ENCODE results near the gene POTEG. TPM values are rescaled to one million over a fixed set of nuclear protein-coding genes. Genes with fewer than 3 reads are reported as not detected.
"Not testable (repeated sequence)": the region's sequence is repeated elsewhere in the genome, so short reads cannot be mapped to it uniquely, and the experiment has no call there.

Gene POTEG
- total RNA-seq, 4 donors from 2014 or later, result not detected

DNA sequence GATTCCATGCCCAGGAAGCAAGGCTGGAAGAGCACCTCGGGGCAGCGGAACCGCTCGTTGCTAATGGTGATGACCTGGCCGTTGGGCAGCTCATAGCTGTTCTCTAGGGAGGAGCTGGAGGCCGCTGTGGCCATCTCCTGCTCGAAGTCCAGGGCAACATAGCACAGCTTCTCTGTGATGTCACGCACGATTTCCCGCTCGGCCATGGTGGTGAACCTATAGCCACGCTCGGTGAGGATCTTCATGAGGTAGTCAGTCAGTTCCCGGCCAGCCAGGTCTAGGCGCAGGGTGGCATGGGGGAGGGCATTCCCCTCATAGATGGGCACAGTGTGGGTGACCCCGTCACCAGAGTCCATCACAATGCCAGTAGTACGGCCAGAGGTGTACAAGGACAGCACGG, 32.0 kb downstream of the POTEG start:
- H3K36me3 ChIP-seq; H3K4me1 ChIP-seq; DNase-seq (ENCODE audit: extremely low spot score); H3K27ac ChIP-seq (replicated peaks in 1 of 4); H3K4me3 ChIP-seq; H3K9me3 ChIP-seq; intact Hi-C loops (cut with DNase I); H3K27me3 ChIP-seq: not testable (repeated sequence)
- no CpG with 5 or more reads among the region's 18 CpGs for WGBS

DNA sequence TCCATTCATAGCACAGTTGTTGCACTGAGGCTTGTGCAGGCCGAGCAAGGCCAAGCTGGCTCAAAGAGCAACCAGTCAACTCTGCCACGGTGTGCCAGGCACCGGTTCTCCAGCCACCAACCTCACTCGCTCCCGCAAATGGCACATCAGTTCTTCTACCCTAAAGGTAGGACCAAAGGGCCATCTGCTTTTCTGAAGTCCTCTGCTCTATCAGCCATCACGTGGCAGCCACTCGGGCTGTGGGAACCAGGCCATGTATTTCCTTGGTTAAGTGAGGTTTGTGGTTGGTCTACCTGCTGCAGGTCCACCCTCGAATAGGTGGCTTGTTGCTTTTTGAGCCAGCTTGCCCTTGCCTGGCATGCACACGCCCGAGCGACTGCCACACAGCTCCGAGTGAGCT, 39.4 kb downstream of the POTEG start:
- H3K27me3 ChIP-seq; DNase-seq (ENCODE audit: extremely low spot score); H3K4me3 ChIP-seq; H3K36me3 ChIP-seq; intact Hi-C loops (cut with DNase I); H3K27ac ChIP-seq (replicated peaks in 1 of 4); H3K4me1 ChIP-seq; H3K9me3 ChIP-seq: not testable (repeated sequence)
- no CpG with 5 or more reads among the region's 12 CpGs for WGBS

DNA sequence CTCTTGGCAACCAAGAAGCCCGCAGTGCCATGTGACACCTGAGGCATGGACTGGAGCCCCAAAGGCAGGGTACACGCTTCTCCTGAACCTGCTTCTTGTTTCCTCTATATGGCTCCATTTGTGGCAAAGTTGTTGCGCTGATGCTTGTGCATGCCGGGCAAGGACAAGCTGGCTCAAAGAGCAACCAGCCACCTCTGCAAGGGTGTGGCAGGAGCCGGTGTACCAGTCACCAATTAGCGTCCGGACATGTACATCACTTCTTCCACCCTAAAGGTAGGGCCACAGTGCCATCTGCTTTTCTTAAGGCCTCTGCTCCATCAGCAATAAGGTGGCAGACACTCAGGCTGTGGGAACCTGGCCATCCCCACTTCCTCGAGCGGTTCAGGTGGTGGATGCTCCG, 43.9 kb downstream of the POTEG start:
- H3K27me3 ChIP-seq, result not testable (repeated sequence)
- DNase-seq (ENCODE audit: extremely low spot score), result peak; percentile 90

DNA sequence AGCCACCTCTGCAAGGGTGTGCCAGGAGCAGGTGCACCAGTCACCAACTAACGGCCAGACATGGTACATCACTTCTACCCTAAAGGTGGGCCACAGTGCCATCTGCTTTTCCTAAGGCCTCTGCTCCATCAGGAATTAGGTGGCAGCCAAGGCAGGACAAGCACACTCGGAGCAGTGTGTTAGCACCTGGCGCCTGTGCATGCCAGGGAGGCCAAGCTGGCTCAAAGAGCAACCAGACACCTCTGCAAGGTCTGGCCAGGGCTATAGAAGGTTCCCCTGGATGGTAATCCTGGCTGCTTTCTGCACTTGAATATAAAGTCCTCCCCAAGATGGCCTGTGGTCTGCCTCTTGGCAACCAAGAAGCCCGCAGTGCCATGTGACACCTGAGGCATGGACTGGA, 45.4 kb downstream of the POTEG start:
- H3K27ac ChIP-seq (replicated peaks in 1 of 4); H3K27me3 ChIP-seq; intact Hi-C loops (cut with DNase I); H3K9me3 ChIP-seq; H3K36me3 ChIP-seq; H3K4me3 ChIP-seq; H3K4me1 ChIP-seq; DNase-seq (ENCODE audit: extremely low spot score): not testable (repeated sequence)
- WGBS, result 70% methylated on average over 2 of the region's 4 CpGs

More for the DNA sequence above, 43.9 kb downstream of the POTEG start:
- WGBS, result 98% methylated on average over 5 of the region's 10 CpGs
- intact Hi-C loops (cut with DNase I); H3K4me1 ChIP-seq; H3K36me3 ChIP-seq; H3K4me3 ChIP-seq; H3K27ac ChIP-seq (replicated peaks in 1 of 4); H3K9me3 ChIP-seq: not testable (repeated sequence)

DNA sequence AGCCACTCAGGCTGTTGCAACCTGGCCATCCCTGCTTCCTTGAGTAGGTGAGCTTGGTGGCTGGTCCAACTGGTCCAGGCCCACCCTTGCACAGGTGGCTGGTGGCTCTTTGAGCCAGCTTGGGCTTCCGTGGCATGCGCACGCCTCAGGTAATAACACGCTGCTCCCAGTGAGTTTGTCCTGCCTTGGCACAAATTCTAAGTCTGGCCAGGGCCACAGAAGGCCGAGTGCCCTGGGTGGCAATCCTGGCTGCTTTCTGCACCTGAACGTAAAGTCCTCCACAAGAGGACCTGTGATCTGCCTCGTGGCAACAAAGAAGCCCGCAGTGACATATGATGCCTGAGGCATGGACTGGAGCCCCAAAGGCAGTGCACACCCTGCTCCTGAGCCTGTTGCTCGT, 47.1 kb downstream of the POTEG start:
- H3K9me3 ChIP-seq; H3K36me3 ChIP-seq; H3K27me3 ChIP-seq; intact Hi-C loops (cut with DNase I); H3K4me3 ChIP-seq; DNase-seq (ENCODE audit: extremely low spot score); H3K4me1 ChIP-seq; H3K27ac ChIP-seq (replicated peaks in 1 of 4): not testable (repeated sequence)
- WGBS, result no CpG with 5 or more reads among the region's 9 CpGs

DNA sequence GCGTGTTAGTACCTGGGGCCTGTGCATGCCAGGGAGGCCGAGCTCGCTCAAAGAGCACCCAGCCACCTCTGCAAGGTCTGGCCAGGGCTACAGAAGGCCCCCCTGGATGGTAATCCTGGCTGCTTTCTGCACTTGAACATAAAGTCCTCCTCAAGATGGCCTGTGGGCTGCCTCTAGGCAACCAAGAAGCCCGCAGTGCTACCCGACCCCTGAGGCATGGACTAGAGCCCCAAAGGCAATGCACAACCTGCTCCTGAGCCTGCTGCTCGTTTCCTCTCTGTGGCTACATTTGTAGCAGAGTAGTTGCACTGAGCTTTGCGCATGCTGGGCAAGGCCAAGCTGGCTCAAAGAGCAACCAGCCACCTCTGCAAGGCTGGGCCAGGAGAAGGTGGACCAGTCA, 47.8 kb downstream of the POTEG start:
- H3K27me3 ChIP-seq; H3K9me3 ChIP-seq; H3K27ac ChIP-seq (replicated peaks in 1 of 4); H3K36me3 ChIP-seq; H3K4me3 ChIP-seq; H3K4me1 ChIP-seq; intact Hi-C loops (cut with DNase I); DNase-seq (ENCODE audit: extremely low spot score): not testable (repeated sequence)
- no CpG with 5 or more reads among the region's 7 CpGs for WGBS

DNA sequence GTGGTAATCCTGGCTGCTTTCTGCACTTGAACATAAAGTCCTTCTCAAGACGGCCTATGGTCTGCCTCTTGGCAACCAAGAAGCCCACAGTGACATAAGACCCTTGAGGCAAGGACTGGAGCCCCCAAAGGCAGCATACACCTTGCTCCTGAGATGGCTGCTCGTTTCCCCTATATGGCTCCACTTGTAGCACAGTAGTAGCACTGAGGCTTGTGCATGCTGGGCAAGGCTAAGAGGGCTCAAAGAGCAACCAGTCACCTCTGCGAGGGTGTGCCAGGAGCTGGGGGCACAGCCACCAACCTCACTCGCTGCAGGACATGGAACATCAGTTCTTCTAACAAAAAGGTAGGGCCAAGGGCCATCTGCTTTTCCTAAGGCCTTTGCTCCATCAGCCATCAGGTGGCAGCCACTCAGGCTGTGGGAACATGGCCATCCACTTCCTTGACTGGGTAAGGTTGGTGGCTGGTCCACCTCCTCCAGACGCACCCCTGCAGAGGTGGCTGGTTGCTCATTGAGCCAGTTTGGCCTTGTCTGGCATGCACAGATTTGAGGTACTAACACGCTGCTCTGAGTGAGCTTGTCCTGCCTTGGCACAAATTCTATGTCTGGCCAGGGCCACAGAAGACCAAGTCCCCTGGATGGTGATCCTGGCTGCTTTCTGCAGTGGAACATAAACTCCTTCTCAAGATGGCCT, 49.9 kb downstream of the POTEG start:
- H3K27me3 ChIP-seq; H3K9me3 ChIP-seq; H3K4me1 ChIP-seq; DNase-seq (ENCODE audit: extremely low spot score); H3K36me3 ChIP-seq; H3K4me3 ChIP-seq; H3K27ac ChIP-seq (replicated peaks in 1 of 4); intact Hi-C loops (cut with DNase I): not testable (repeated sequence)
- WGBS, result no CpG with 5 or more reads among the region's 6 CpGs

DNA sequence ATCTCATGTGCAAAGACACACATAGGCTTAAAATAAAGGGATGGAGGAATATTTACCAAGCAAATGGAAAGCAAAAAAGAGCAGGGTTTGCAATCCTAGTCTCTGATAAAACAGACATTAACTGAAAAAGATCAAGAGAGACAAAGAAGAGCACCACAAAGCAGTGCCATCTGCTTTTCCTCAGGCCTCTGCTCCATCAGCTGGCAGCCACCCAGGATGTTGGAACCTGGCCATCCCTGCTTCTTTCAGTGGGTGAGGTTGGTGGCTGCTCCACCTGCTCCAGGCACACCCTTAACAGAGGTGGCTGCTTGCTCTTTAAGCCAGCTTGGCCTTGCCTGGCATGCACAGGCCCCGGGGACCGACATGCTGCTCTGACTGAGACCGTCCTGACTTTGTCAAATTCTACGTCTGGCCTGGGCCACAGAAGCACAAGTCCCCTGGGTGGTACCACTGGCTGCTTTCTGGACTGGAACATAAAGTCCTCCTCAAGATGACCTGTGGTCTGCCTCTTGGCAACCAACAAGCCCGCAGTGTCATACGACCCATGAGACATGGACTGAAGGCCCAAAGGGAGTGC, 51.0 kb downstream of the POTEG start:
- H3K4me3 ChIP-seq; H3K36me3 ChIP-seq; intact Hi-C loops (cut with DNase I); H3K27ac ChIP-seq (replicated peaks in 1 of 4); DNase-seq (ENCODE audit: extremely low spot score); H3K4me1 ChIP-seq; H3K27me3 ChIP-seq; H3K9me3 ChIP-seq: not testable (repeated sequence)
- no CpG with 5 or more reads among the region's 6 CpGs for whole genome bisulfite sequencing

DNA sequence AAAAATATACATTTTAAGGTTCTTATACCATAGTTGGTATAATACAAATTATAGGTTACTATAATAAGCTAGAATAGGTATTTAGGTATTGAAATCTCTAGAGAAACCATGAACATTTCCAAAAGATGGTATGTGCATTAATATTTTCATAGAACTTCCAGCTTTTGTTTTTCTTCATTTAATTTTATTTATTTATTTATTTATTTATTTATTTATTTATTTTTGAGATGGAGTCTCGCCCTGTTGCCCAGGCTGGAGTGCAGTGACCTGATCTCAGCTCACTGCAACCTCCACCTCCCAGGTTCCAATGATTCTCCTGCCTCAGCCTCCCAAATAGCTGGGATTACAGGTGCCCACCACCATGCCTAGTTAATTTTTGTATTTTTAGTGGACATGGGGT, 54.0 kb downstream of the POTEG start:
- H3K4me1 ChIP-seq; H3K36me3 ChIP-seq; H3K27ac ChIP-seq (replicated peaks in 1 of 4); H3K9me3 ChIP-seq; H3K27me3 ChIP-seq; H3K4me3 ChIP-seq; DNase-seq (ENCODE audit: extremely low spot score); intact Hi-C loops (cut with DNase I): not testable (repeated sequence)
- WGBS, result 46% methylated on average over 1 of the region's 1 CpG

DNA sequence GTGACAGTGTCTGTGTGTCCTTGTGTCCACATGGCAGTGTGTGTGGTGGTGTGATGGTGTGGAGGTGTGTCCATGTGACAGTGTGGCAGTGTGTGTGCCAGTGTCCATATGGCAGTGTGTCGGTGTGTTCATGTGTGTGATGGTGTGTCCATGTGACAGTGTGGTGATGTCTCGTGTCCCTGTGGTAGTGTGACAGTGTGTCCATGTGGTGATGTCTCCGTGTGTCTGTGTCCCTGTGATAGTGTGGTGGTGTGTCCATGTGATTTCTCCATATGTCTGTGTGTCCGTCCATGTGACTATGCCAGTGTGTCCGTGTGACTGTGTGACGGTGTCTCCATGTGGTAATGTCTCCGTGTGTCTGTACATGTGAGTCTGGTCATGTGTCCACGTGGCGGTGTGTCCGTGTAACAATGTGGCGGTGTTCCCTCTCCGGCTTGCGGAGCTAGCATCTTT, 59.7 kb downstream of the POTEG start:
- intact Hi-C loops (cut with DNase I); H3K4me3 ChIP-seq; H3K4me1 ChIP-seq; H3K27ac ChIP-seq (replicated peaks in 1 of 4); H3K36me3 ChIP-seq; H3K9me3 ChIP-seq: not testable (repeated sequence)
- peak; percentile 89 for DNase-seq (ENCODE audit: extremely low spot score)
- 84% methylated on average over 11 of the region's 13 CpGs for WGBS
- H3K27me3 ChIP-seq, result peaks cover 0 to 11% (median 0%) of the 10 kb centered on the region in 4 donors

DNA sequence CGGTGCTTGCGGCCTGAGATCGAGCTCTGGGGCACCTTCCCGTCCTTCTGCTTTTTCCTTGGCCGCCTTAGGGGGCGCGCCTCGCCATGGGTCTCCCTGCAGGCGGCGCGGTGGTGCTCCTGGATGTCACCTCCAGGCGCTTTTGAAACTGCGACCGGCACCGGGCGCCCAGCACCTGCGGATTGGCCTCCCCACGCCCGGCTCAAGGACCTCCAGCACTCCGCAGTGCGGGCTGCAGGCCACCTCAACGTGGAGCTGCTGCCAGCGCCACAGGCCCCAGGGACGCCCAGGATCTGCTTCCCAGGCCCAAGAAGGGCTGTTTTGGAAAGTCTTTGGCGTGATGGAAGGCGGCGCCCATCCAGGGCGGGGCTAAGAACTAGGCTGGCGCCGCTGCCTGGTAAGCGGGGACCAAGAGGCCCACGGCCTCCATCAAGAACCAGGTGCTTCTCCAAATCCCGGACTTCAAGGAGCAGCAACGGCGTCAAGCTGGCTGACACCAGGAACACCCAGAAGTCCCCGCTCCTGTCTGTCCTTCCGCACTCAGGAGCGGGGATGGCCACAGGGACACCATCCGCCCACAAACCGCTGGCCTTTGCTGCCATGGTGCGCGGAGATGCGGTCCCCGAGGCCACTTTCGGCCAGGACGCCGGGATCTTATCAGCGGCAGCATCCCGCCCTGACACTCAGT, 61.2 kb downstream of the POTEG start:
- H3K36me3 ChIP-seq; H3K27ac ChIP-seq (replicated peaks in 1 of 4); H3K9me3 ChIP-seq; H3K4me1 ChIP-seq; H3K4me3 ChIP-seq; intact Hi-C loops (cut with DNase I): not testable (repeated sequence)
- peak; percentile 91 for DNase-seq (ENCODE audit: extremely low spot score)
- H3K27me3 ChIP-seq, result peaks cover 0 to 11% (median 0%) of the 10 kb centered on the region in 4 donors
- WGBS, result 66% methylated on average over 45 of the region's 49 CpGs

DNA sequence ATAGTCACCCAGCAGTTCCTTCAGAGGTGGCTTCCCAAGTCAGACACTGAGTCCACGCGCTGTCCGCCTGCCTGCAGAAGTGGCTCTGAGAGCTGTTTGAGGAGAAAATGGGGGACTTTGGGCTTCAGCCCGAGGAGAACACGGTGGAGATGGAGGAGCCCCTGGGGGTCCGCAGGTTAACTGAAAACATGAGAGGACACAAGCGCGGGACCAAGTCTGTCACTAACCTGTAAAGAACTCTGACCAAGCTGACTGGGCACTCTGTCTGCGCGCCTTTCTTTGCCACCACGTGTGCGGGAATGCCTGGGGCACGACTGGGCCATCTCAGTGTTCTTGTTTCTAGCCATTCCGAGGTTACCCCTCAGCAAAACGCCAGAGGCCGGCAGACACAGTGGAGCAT, 62.4 kb downstream of the POTEG start:
- WGBS, result 86% methylated on average over 5 of the region's 16 CpGs
- intact Hi-C loops (cut with DNase I); H3K4me3 ChIP-seq: not testable (repeated sequence)

DNA sequence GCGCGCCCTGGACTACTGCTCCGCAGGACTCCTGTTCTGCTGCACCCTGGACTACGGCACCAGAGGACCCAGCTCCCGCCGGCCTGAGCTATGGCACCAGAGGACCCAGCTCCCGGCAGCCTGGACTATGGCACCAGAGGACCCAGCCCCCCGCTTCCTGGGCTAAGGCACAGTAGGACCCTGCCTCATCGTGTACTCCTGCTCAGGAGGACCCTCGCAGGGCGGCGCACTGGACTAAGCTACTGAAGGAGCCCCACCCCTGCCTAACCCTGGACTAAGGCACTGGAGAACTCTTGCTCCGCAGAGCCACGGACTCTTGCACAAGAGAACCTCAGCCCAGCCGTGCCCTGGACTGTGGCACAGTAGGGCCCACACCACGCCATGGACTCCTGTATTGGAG, 71.3 kb downstream of the POTEG start:
- intact Hi-C loops (cut with DNase I); H3K27ac ChIP-seq (replicated peaks in 1 of 4); H3K9me3 ChIP-seq; H3K27me3 ChIP-seq; H3K4me1 ChIP-seq; H3K36me3 ChIP-seq; DNase-seq (ENCODE audit: extremely low spot score); H3K4me3 ChIP-seq: not testable (repeated sequence)
- WGBS, result no CpG with 5 or more reads among the region's 16 CpGs

More for the DNA sequence above, 62.4 kb downstream of the POTEG start:
- peaks cover 0 to 11% (median 0%) of the 10 kb centered on the region in 4 donors for H3K27me3 ChIP-seq
- H3K4me1 ChIP-seq; H3K27ac ChIP-seq (replicated peaks in 1 of 4); DNase-seq (ENCODE audit: extremely low spot score); H3K9me3 ChIP-seq; H3K36me3 ChIP-seq: not testable (repeated sequence)

Data from esophagus muscularis mucosa (tissue), 4 donors.